Psoas muscle (tissue), 8 donors: ENCODE results near the gene SLC37A1. TPM values are rescaled to one million over a fixed set of nuclear protein-coding genes. Genes with fewer than 3 reads are reported as not detected.

Experiments used
- ATAC-seq, 4 donors: fragments of 200-7000 bp; cut with Tn5 transposase; one replicate each; pipeline ENCODE4 v1.9.1; 2020; ENCODE audit warnings: moderate library complexity in 3 of 4, mild to moderate bottlenecking in 2 of 4
- DNase-seq, 2 donors: peaks; one replicate each; pipeline ENCODE4 v3.0.0-alpha.2; 2020
- H3K27ac ChIP-seq: fragments of 200-600 bp; one replicate; pipeline ENCODE4 v1.8.0; 2022
- H3K27me3 ChIP-seq, 3 donors: fragments of 200-600 bp in 1 of 3; one replicate each; pipeline versions ENCODE4 v1.6.1 to v1.8.0; 2013 to 2022; ENCODE audit warnings: low read length in 2 of 3, mild to moderate bottlenecking in 2 of 3, moderate library complexity in 1 of 3; ENCODE audit not compliant: insufficient read depth in 3 of 3
- H3K36me3 ChIP-seq, 2 donors: fragments of 200-600 bp in 1 of 2; one replicate each; pipeline versions ENCODE4 v1.6.1 to v1.8.0; 2013 to 2022; ENCODE audit warnings: low read depth in 1 of 2, mild to moderate bottlenecking in 1 of 2, moderate library complexity in 1 of 2; ENCODE audit not compliant: insufficient read depth in 1 of 2
- H3K4me1 ChIP-seq: fragments of 200-600 bp; one replicate; pipeline ENCODE4 v1.8.0; 2022
- H3K4me3 ChIP-seq: fragments of 200-600 bp; one replicate; pipeline ENCODE4 v1.8.0; 2022; ENCODE audit warnings: mild to moderate bottlenecking
- H3K9me3 ChIP-seq: fragments of 200-600 bp; one replicate; pipeline ENCODE4 v1.8.0; 2022
- CTCF ChIP-seq: fragments of 200-600 bp; IDR thresholded peaks from one replicate; pipeline ENCODE4 v1.8.0; 2022; ENCODE audit warnings: antibody characterized with exemption
- WGBS, 3 donors: extraction: QIAGEN DNeasy Blood & Tissue Kit; methylation state at CpG; one replicate each; pipeline versions ENCODE4 v1.1.6 to v1.1.7; 2013; 5-methylcytosine and 5-hydroxymethylcytosine counted together
- intact Hi-C, 2 donors: fragments of 100-400 bp; cut with DNase I; formaldehyde crosslinking; loops; one replicate each; pipeline versions ENCODE4 v1.11.0 to v1.14.2; 2022
- polyA plus RNA-seq, 3 donors: library from polyadenylated mRNA; stranded (reverse); fragments of 200-250 nt; gene quantifications; one replicate each; pipeline ENCODE4 v1.2.3, GENCODE V29; 2013
- total RNA-seq, 4 donors: library from RNA; stranded (reverse); fragmentation: NEBNext Ultra II Directional in 2 of 4; extraction: Animal tissue kit (Norgen Biotek cat#: 25700) in 2 of 4; gene quantifications; one replicate each; pipeline versions ENCODE4 v1.2.1 to v1.2.4, GENCODE V29; 2021 to 2023
- donor health status: healthy with polysubstance abuse.
- donor health status: DM: no; HTN: no; CAD: no; lungs with moderate emphysema.
- donor health status: Bipolar disorder and iron deficiency.
- donor health status: healthy.
- donor health status: DM: yes; HTN: yes; CAD: no.
- donor health status: DM: no; HTN: no; CAD: no.
- donor health status: DM: no; HTN: no; CAD: no.
- donor health status: DM: yes; HTN: yes; CAD: no.

Gene SLC37A1
- total and polyA plus RNA-seq, 7 donors: 1.6 to 18.9 (median 8.0) TPM

- H3K27me3 ChIP-seq: no peaks in the 10 kb centered on the region
- ATAC-seq: no peak
- no peak overlapping the region for H3K27ac ChIP-seq
- no peak for DNase-seq
- H3K36me3 ChIP-seq: peaks cover 0 to 59% of the 10 kb centered on the region in 2 donors
- TF ChIP-seq CTCF: no peak
- no peaks in the 10 kb centered on the region for H3K9me3 ChIP-seq
- intact Hi-C loops: no loop called here
- no peaks in the 10 kb centered on the region for H3K4me1 ChIP-seq
- WGBS, 3 donors: 92 to 95% (median 93%) methylated on average over 6 of the region's 6 CpGs
- no peak overlapping the region for H3K4me3 ChIP-seq
These were observed 42.8 kb downstream of the SLC37A1 start for GRCh38 chr21:42556476-42556875.

GRCh38 chr21:42556960-42557359, 43.3 kb downstream of the SLC37A1 start:
- no peaks in the 10 kb centered on the region for H3K4me1 ChIP-seq
- intact Hi-C loops: no loop called here
- DNase-seq (no peak), ATAC-seq (no peak)
- TF ChIP-seq CTCF: no peak
- H3K9me3 ChIP-seq: no peaks in the 10 kb centered on the region
- H3K27me3 ChIP-seq: no peaks in the 10 kb centered on the region
- 62 to 67% (median 65%) methylated on average over 14 of the region's 14 CpGs for WGBS, 3 donors
- H3K4me3 ChIP-seq: no peak overlapping the region
- peaks cover 0 to 64% of the 10 kb centered on the region in 2 donors for H3K36me3 ChIP-seq
- H3K27ac ChIP-seq: no peak overlapping the region

- no peak for TF ChIP-seq CTCF
- DNase-seq (no peak), ATAC-seq (no peak)
- Histone ChIP-seq H3K4me1 (no peaks in the 10 kb centered on the region), H3K27me3 (no peaks in the 10 kb centered on the region), H3K4me3 (no peak overlapping the region), H3K9me3 (no peaks in the 10 kb centered on the region), H3K27ac (no peak overlapping the region), H3K36me3 (peaks cover 0 to 68% of the 10 kb centered on the region in 2 donors)
- WGBS, 3 donors: 80 to 91% (median 90%) methylated on average over 10 of the region's 10 CpGs
- intact Hi-C loops: no loop called here
These were observed 43.8 kb downstream of the SLC37A1 start for GRCh38 chr21:42557420-42557819.

GRCh38 chr21:42558368-42558767, 44.7 kb downstream of the SLC37A1 start:
- no peak overlapping the region for H3K27ac ChIP-seq
- no peaks in the 10 kb centered on the region for H3K4me1 ChIP-seq
- ATAC-seq: no peak
- H3K4me3 ChIP-seq: no peak overlapping the region
- intact Hi-C loops: no loop called here
- DNase-seq: no peak
- TF ChIP-seq CTCF: no peak
- WGBS, 3 donors: 95 to 98% (median 95%) methylated on average over 6 of the region's 6 CpGs
- peaks cover 0 to 78% of the 10 kb centered on the region in 2 donors for H3K36me3 ChIP-seq
- H3K9me3 ChIP-seq: no peaks in the 10 kb centered on the region
- no peaks in the 10 kb centered on the region for H3K27me3 ChIP-seq

- ATAC-seq (no peak), DNase-seq (no peak)
- no peaks in the 10 kb centered on the region for H3K27me3 ChIP-seq
- intact Hi-C loops: no loop called here
- no peaks in the 10 kb centered on the region for H3K9me3 ChIP-seq
- no peak for TF ChIP-seq CTCF
- peaks cover 0 to 83% of the 10 kb centered on the region in 2 donors for H3K36me3 ChIP-seq
- H3K27ac ChIP-seq: no peak overlapping the region
- H3K4me3 ChIP-seq: no peak overlapping the region
- no peaks in the 10 kb centered on the region for H3K4me1 ChIP-seq
- 87 to 92% (median 87%) methylated on average over 15 of the region's 15 CpGs for WGBS, 3 donors
These were observed 45.2 kb downstream of the SLC37A1 start for GRCh38 chr21:42558846-42559245.
